Retinal pigment epithelial cell (primary cell): Measurements from ENCODE around the gene KDM4F.
"Not testable (repeated sequence)": the region's sequence is repeated elsewhere in the genome, so short reads cannot be mapped to it uniquely, and the experiment has no call there.

ENCODE experiments used
- DNase-seq: peaks from one replicate; pipeline ENCODE4 v3.0.0-alpha.2; 2010; ENCODE audit warnings: low read depth
- H3K4me3 ChIP-seq: 2 replicates; pipeline ENCODE4 v1.5.1; 2011; ENCODE audit warnings: mild to moderate bottlenecking, low read length, control low read depth, moderate library complexity
- CTCF ChIP-seq: conservative IDR thresholded peaks from 2 replicates; pipeline ENCODE4 v1.5.1; 2011; ENCODE audit warnings: low read depth, low read length, control low read depth, inconsistent platforms

The KDM4F gene

GRCh38 chr11:95049122-95049521 lies at the start of gene KDM4F:
Gene KDM4F, plus strand, starts transcription at chr11:95049422.
- DNase-seq, H3K4me3 ChIP-seq: not testable (repeated sequence)

DNA sequence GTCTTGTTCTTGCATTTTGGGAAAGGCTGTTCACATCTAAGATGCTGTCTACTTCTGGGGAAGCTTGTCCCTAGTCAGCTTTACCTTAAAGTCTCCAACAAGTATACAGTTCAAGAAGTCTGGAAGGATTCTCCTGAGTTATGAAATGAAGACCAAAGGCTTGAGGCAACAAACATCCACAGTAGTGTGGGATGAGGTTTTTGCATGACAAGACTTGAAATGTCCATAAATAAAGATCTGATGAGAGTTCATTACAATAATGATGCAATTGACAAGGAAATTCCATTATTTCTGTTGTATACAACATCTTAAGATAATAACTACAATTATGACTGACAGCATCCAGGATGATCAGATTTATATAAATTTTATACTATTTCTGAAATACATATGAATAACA lies 45.5 kb upstream of the KDM4F start:
- TF ChIP-seq CTCF, result no peak
- no peak overlapping the region for H3K4me3 ChIP-seq
- DNase-seq, result no peak

DNA sequence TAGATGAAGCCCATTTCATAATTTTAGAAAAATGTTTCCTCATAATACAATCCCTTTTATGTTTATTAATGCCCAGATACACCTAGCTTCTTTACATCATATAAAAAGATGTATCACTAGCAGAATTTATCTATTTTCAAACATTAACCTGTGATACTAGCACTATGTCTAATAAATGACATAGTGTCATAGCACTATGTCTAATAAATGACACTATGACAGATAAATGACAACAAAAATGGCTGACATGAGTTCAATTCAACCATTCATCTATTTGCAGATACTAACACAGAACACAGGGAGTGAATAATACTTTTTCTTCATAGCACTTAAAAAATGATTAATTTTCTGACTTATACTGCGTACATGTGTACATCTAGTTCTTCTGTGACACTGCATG lies 43.6 kb upstream of the KDM4F start:
- DNase-seq, result no peak
- TF ChIP-seq CTCF, result no peak

GRCh38 chr11:95011376-95011775 lies 37.8 kb upstream of the KDM4F start:
- DNase-seq, result no peak
- no peak overlapping the region for H3K4me3 ChIP-seq
- no peak for TF ChIP-seq CTCF

More for the DNA sequence above, 43.6 kb upstream of the KDM4F start:
- no peak overlapping the region for H3K4me3 ChIP-seq

GRCh38 chr11:95014184-95014821 lies 34.9 kb upstream of the KDM4F start:
- TF ChIP-seq CTCF, result no peak
- no peak for DNase-seq
- no peak overlapping the region for H3K4me3 ChIP-seq

DNA sequence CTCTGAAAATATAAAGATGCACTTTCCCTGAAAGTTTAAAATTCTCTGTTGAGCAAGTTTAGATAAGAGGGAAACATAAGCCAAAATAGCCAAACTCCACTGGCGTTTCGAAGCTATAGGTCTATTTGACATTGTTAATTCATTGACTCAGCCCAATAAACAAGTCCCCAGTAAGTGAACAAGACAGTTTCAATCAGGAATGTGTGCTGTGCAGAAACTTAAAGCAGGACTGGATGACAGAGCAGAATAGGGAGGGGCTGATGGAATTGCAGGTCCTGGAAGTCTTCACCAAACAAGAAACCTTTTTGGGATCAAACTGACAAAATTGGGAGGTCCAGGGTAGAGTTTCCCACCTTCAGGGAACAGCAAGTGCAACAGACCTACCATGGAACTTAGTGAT lies 33.1 kb upstream of the KDM4F start:
- TF ChIP-seq CTCF, result no peak
- DNase-seq, result no peak
- H3K4me3 ChIP-seq, result no peak overlapping the region

GRCh38 chr11:95021468-95021867 lies 27.8 kb upstream of the KDM4F start:
- DNase-seq, H3K4me3 ChIP-seq: not testable (repeated sequence)

GRCh38 chr11:95024958-95025357 lies 24.3 kb upstream of the KDM4F start, which contains the start of gene KDM4E:
Gene KDM4E, plus strand, starts transcription at chr11:95025258. Its CDS starts 300 bp downstream, at chr11:95025558.
- TF ChIP-seq CTCF, result no peak
- no peak within 1 kb of the TSS for H3K4me3 ChIP-seq
- DNase-seq, result no peak

DNA sequence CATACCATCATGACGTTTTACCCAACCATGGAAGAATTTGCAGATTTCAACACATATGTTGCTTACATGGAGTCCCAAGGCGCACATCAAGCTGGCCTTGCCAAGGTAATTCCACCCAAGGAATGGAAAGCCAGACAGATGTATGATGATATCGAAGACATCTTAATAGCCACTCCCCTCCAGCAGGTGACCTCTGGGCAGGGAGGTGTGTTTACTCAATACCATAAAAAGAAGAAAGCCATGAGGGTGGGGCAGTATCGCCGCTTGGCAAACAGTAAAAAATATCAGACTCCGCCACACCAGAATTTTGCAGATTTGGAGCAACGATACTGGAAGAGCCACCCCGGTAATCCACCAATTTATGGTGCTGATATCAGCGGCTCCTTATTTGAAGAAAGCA lies 23.6 kb upstream of the KDM4F start:
- not testable (repeated sequence) for H3K4me3 ChIP-seq, DNase-seq
